HuH-7.5 (cell line): Measurements from ENCODE around the gene CNOT8.
"Not testable (repeated sequence)": the region's sequence is repeated elsewhere in the genome, so short reads cannot be mapped to it uniquely, and the experiment has no call there.

Experiments used
- DNase-seq: peaks from one replicate; pipeline ENCODE4 v3.0.0; 2011; ENCODE audit warnings: low spot score

CNOT8 gene

DNA sequence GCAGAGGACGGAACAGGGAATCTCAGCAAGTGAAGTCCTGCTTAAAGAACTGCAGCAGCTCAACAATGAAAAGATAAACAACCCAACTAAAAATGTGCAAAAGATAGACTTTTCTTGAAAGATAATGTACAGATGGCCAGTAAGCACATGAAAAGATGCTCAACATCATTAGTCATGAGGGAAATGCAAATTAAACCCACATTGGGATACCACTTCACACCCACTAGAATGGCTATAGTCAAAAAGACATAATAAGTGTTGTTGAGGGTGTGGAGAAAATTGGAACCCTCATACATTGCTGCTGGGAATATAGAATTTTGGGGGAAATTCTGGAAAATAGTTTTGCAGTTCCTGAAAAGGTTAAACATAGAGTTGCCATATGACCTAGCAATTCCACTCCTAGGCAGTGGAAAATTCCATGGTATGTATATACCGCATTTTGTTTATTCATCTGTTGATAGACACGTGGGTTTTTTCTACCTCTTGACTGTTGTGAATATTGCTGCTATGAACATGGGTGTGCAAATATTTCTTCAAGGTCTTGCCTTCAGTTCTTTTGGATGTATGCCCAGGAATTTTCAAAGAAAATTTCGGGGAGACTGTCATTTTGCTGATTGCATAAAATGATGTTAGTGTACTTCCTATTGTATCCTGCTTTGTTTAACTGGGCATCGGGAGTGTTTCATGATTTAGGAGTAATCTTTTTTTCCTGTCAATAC lies 7.2 kb downstream of the CNOT8 start:
- DNase-seq: no peak

DNA sequence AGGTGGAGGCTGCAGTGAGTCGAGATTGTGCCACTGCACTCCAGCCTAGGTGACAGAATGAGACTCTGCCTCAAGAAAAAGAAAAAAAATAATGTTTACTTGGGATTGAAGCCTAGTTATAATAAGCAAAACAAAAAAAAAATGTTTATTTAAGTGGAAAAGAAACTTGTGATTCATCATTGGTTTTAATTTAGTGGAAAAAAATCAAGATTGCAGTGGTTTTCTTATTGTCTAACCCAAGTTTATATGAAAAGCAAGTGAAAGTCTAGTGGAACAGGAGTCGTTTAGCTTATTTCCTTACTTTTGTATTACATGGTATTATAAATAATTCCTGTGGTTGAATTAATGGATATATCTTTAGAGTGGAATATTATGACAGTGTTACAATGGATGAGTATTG lies 8.4 kb downstream of the CNOT8 start:
- DNase-seq: no peak

DNA sequence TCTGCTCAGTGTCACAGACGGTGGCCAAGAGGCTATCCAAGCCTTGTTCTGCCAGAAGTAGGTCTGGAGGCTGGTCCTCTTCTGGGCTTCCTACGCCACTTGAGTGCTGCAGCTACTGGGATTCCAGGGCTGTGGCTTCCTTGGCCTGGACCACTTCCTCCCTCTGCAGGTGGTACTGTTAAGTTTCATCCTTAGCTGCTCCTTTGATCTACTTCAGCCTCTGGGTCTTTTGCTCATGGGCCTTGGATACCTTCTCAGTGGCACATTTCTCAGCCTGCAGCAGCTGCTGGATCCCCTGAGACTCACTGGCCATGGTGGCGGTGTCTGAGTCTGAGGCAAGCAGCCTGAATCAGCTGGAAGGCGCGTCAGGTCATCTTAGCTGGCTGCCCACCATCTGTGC lies 10.3 kb downstream of the CNOT8 start:
- no peak for DNase-seq

DNA sequence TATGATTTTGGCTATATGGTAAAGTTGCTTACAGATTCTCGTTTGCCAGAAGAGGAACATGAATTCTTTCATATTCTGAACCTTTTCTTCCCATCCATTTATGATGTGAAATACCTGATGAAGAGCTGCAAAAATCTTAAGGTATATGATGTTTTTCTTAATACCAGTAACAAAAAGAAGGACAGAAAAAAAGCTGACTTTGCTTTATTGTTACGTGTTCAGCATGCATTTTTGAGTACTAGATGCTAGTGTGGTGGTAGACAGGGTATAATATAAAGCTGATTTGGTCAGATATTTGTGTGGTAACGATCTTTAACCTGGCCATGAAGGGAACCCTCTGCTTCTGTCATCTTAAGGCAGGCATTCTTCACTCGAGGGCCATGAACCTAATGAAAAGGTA lies 13.3 kb downstream of the CNOT8 start:
- DNase-seq: no peak

- DNase-seq: no peak
Measured at GRCh38 chr5:154873791-154874331, 15.4 kb downstream of the CNOT8 start.

GRCh38 chr5:154878642-154879335 lies 20.4 kb downstream of the CNOT8 start:
- DNase-seq: no peak

DNA sequence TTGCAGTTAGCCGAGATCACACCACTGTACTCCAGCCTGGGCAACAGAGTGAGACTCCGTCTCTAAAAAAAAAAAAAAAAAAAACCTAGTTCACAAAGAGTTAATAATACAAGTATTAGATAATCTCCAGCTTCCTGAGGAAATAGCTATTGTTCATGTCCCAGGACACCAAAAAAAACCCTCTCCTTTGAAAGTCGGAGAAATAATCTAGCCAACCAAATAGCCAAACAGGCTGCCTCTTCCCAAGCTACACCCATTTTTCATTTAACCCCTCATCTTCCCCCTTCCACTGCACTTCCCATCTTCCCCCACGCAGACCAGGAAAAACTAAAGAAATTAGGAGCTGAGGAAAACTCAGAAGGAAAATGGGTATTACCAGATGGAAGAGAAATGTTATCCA lies 23.6 kb downstream of the CNOT8 start:
- DNase-seq: no peak

GRCh38 chr5:154884424-154884823 lies 26.0 kb downstream of the CNOT8 start:
- no peak for DNase-seq

GRCh38 chr5:154885439-154885838 lies 27.0 kb downstream of the CNOT8 start:
- no peak for DNase-seq

- DNase-seq: no peak
Measured at GRCh38 chr5:154892369-154892771, 33.9 kb downstream of the CNOT8 start.

DNA sequence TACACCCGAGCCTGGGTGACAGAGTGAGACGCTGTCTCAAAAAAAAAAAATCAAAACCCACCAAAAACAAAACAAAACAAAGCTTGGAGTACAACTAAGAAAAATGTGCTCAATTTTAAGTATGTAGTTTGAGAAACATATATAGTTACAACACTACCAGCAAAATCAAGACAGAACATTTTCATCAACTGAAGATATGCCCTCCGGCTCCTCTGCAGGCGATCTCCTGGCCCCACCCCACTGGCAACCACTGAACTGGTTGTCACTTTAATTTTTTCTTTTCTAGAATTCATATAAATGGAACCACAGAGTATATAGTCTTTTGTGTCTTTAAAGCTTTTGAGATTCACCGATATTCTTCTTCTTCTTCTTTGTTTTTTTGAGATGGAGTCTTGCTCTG lies 35.0 kb downstream of the CNOT8 start:
- DNase-seq: no peak

GRCh38 chr5:154895606-154896561 lies 37.5 kb downstream of the CNOT8 start:
- no peak for DNase-seq

GRCh38 chr5:154896562-154897165 lies 38.2 kb downstream of the CNOT8 start:
- no peak for DNase-seq

GRCh38 chr5:154898210-154898609 lies 39.8 kb downstream of the CNOT8 start:
- DNase-seq: no peak

DNA sequence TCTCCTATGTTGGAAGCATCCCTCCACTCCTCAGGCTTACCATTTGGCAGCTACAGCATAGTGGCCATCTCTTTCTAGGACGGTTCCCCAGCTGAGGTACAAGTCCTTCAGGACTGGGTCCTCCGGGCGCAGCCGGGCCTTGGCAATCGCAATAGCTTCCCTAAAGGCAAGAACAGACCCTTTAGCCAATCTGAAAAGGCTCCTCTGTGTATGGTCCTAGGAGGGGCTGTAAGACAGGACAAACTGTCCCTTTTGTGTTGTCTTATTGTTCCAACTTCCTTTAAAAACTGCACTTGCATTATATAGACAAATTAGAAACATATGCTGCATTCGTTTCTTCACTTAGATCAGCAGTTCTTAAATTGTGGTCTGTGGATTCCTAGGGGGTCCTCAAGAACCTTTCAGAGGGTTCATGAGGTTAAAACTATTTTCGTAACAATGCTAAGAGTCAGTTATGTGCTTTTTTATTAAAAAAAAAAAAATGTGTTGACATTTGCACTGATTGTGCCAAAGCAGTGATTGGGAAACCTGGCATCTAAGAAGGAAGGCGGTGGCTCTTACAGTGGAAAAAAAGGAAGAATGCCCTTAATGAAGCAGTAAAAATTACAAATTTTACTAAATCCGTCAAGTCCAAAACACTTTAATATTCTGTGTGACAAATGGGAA lies 40.9 kb downstream of the CNOT8 start:
- no peak for DNase-seq

DNA sequence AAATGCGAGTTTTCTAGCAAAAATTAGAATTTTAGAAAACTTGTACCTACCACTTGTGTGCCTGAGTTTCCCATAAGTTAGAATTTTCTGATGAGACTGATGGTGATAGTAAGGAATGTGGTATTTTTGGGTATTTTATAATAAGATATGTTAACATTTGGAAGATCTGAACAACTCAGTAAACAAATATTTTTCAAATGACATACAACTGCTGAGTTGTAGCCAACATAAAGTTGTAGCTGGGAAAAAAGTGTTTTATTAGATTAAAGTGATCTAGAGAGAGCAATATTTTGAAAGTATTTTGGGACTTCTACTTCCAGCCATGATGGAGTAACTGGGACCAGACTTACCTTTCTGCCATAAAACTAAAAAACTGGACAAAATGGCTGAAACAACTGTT lies 41.6 kb downstream of the CNOT8 start:
- no peak for DNase-seq

- no peak for DNase-seq
Measured at GRCh38 chr5:154901276-154901675, 42.8 kb downstream of the CNOT8 start.

GRCh38 chr5:154901913-154902312 lies 43.5 kb downstream of the CNOT8 start:
- no peak for DNase-seq

DNA sequence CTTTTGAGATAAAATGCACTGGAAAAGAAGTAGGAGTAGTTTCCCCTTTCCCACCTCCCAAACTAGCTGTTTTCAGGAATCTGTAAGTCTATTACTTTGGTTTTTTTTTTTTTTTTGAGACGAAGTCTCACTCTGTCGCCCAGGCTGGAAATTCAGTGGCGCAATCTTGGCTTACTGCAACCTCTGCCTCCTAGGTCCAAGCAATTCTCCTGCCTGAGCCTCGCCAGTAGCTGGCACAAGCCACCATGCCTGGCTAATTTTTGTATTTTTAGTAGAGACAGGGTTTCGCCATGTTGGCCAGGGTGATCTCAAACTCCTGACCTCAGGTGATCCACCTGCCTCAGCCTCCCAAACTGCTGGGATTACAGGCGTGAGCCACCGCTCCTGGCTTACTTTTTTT lies 47.2 kb downstream of the CNOT8 start:
- DNase-seq: not testable (repeated sequence)

DNA sequence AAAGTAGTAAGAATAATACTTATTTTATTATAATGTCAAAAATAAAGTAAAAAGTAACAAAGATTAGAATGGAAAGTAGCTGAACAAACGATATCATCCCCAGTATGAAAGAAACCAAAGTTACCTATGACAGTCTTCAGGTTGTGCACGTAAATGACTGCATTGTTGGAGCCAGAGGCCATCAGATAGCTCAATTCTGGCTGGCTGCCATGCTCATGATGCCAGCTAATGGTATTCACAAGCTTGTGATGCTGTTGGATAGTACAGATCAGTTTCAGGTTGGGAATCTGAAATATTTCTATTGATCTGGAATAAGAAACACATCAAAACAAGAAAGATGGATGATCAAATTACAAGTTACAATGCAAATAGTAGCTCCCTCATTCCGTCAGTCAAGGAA lies 58.4 kb downstream of the CNOT8 start:
- no peak for DNase-seq

DNA sequence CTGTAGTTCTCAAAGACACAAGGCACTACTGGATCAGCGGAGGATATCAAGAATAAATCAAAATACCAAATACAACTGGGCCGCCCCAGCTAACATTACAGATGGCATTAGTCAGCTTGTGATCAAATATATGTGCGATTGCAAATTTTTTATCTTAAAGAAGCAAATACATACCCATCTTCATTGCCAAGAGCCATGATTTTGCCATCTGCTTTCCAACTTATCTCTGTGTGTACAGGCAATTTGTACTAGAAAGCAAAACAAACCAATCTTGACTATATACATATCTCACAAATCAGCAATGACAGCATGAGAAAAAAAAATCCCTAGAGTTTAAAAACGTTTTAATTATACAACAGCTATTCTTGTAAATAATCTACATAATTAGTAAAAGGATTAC lies 59.3 kb downstream of the CNOT8 start:
- no peak for DNase-seq
